GM06990 (cell line): Measurements from ENCODE around the gene RSPO1.

Experiments
- DNase-seq: peaks from one replicate; pipeline ENCODE4 v3.0.0-alpha.2; 2011; ENCODE audit not compliant: insufficient read length; ENCODE audit errors: extremely low read depth
- H3K27me3 ChIP-seq: replicated peaks from 2 replicates; pipeline ENCODE4 v1.6.0; 2011; ENCODE audit warnings: low read length; ENCODE audit not compliant: control insufficient read depth, insufficient read depth
- H3K36me3 ChIP-seq: 2 replicates; pipeline ENCODE4 v1.5.1; 2011; ENCODE audit warnings: low read length; ENCODE audit not compliant: control insufficient read depth, insufficient read depth
- H3K4me3 ChIP-seq: replicated peaks from 2 replicates; pipeline ENCODE4 v1.5.1; 2011; ENCODE audit warnings: low read depth, mild to moderate bottlenecking, control low read depth, low read length
- CTCF ChIP-seq: IDR thresholded peaks from 2 replicates; pipeline ENCODE4 v1.5.1; 2011; ENCODE audit warnings: low read length, control low read depth, mild to moderate bottlenecking, inconsistent platforms; ENCODE audit not compliant: insufficient read depth, poor library complexity, severe bottlenecking

Gene RSPO1

GRCh38 chr1:37570528-37571334, 64.0 kb downstream of the RSPO1 start:
- Histone ChIP-seq H3K4me3 (no peak overlapping the region), H3K36me3 (peaks cover 40% of the 10 kb centered on the region), H3K27me3 (no peaks in the 10 kb centered on the region)
- no peak for DNase-seq
- TF ChIP-seq CTCF = no peak

GRCh38 chr1:37567023-37567422, 67.7 kb downstream of the RSPO1 start:
- Histone ChIP-seq H3K27me3 (no peaks in the 10 kb centered on the region), H3K36me3 (peaks cover 26% of the 10 kb centered on the region), H3K4me3 (no peak overlapping the region)
- DNase-seq = no peak
- TF ChIP-seq CTCF = no peak

- no peak for TF ChIP-seq CTCF
- H3K4me3 ChIP-seq = no peak overlapping the region
- H3K27me3 ChIP-seq = no peaks in the 10 kb centered on the region
- peaks cover 23% of the 10 kb centered on the region for H3K36me3 ChIP-seq
- no peak for DNase-seq
These were observed 69.8 kb downstream of the RSPO1 start for GRCh38 chr1:37564892-37565291.

GRCh38 chr1:37562984-37563383, 71.7 kb downstream of the RSPO1 start:
- no peak overlapping the region for H3K4me3 ChIP-seq
- no peak for DNase-seq
- H3K27me3 ChIP-seq = no peaks in the 10 kb centered on the region
- H3K36me3 ChIP-seq = peaks cover 19% of the 10 kb centered on the region
- no peak for TF ChIP-seq CTCF
